ENCODE measurements around the gene DHCR24. TPM values are rescaled to one million over a fixed set of nuclear protein-coding genes. Genes with fewer than 3 reads are reported as not detected.

Gene DHCR24
- total and polyA plus RNA-seq, 2 of the 13 experiments (the other 11 are each of a cell fraction or from before 2014, with no cell fraction given) = 374 to 448 TPM

DNA sequence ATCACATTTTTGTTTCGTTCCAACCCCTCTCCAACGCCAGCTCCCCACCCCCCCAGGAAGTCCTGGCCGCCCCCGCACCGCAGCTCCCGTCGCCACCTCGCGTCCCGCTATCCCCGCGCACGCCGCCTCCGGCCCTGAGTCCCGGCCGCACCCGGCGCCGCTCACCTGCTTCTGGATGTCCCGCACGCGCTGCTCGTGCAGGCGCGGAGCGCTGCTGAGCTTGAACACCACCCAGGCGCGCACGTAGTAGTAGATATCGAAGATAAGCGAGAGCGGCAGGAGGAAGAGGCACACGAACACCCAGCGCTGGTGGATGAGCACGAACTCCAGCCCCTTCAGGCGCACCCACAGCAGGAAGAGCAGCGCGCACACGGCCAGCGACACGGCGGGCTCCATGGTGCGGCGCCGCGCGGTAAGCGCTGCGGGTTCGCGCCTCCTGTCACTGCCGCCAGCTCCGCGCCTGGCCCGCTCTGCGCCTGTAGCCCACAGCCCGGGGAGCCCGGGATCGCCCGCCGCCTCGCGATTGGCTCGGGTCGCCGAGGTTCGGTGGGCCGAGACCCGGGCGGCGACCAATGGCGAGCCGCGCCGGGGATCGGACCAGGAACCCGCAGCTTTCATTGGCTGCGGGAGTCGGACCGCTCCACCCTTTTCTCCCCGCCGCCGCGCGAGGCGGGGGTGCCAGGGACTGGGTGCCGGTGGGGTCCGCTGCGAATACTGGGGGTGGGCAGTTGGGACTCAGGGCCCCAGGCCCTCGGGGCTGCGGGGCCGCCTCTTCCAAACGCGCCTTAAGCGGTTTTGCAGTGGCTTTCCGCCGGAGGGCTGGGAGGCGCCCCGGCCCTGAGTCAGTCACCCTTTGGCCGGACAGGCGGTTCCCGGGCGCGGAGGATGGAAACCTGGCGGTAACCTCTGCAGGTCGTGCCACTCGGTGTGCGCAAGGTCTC, at the start of gene DHCR24 (continued):
- TF ChIP-seq, protein P1, sequence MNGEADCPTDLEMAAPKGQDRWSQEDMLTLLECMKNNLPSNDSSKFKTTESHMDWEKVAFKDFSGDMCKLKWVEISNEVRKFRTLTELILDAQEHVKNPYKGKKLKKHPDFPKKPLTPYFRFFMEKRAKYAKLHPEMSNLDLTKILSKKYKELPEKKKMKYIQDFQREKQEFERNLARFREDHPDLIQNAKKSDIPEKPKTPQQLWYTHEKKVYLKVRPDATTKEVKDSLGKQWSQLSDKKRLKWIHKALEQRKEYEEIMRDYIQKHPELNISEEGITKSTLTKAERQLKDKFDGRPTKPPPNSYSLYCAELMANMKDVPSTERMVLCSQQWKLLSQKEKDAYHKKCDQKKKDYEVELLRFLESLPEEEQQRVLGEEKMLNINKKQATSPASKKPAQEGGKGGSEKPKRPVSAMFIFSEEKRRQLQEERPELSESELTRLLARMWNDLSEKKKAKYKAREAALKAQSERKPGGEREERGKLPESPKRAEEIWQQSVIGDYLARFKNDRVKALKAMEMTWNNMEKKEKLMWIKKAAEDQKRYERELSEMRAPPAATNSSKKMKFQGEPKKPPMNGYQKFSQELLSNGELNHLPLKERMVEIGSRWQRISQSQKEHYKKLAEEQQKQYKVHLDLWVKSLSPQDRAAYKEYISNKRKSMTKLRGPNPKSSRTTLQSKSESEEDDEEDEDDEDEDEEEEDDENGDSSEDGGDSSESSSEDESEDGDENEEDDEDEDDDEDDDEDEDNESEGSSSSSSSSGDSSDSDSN (CRISPR knock-in tag; IDR thresholded peaks at IDR 0.05) = peak; percentile 74
- TF ChIP-seq ZKSCAN8 (CRISPR knock-in tag; IDR thresholded peaks at IDR 0.05; ENCODE audit: borderline replicate concordance) (peak; percentile 41; the same call in 1 of the 2 replicates), SRSF1 (optimal IDR thresholded peaks at IDR 0.05; ENCODE audit: low read depth, low read length) (peak; percentile 51), GMEB1 (CRISPR knock-in tag; IDR thresholded peaks at IDR 0.05; ENCODE audit: borderline replicate concordance) (no peak), ZNF432 (CRISPR knock-in tag; IDR thresholded peaks at IDR 0.05; ENCODE audit: borderline replicate concordance) (no peak), FOXA1 (IDR thresholded peaks at IDR 0.05) (no peak), FOXA1 (CRISPR knock-in tag; IDR thresholded peaks at IDR 0.05) (no peak), ZNF780A (CRISPR knock-in tag; IDR thresholded peaks at IDR 0.05) (no peak), ZNF414 (CRISPR knock-in tag; IDR thresholded peaks at IDR 0.05) (no peak; the same call in 1 of the 2 replicates), GPN1 (CRISPR knock-in tag; IDR thresholded peaks at IDR 0.05; ENCODE audit: borderline replicate concordance) (no peak), DNMT1 (CRISPR knock-in tag; IDR thresholded peaks at IDR 0.05) (no peak), PBX3 (CRISPR knock-in tag; IDR thresholded peaks at IDR 0.05; ENCODE audit: borderline replicate concordance) (no peak), NFIB (CRISPR knock-in tag; IDR thresholded peaks at IDR 0.05; ENCODE audit: borderline replicate concordance) (no peak; the same call in none of the 2 replicates), TFDP2 (CRISPR knock-in tag; IDR thresholded peaks at IDR 0.05) (no peak), KLF13 (CRISPR knock-in tag; IDR thresholded peaks at IDR 0.05) (no peak), ZBTB3 (CRISPR knock-in tag; IDR thresholded peaks at IDR 0.05; ENCODE audit: borderline replicate concordance, low read depth) (no peak), ZNF292 (CRISPR knock-in tag; IDR thresholded peaks at IDR 0.05; ENCODE audit: borderline replicate concordance, low read depth) (no peak)
- TF ChIP-seq, protein P2, sequence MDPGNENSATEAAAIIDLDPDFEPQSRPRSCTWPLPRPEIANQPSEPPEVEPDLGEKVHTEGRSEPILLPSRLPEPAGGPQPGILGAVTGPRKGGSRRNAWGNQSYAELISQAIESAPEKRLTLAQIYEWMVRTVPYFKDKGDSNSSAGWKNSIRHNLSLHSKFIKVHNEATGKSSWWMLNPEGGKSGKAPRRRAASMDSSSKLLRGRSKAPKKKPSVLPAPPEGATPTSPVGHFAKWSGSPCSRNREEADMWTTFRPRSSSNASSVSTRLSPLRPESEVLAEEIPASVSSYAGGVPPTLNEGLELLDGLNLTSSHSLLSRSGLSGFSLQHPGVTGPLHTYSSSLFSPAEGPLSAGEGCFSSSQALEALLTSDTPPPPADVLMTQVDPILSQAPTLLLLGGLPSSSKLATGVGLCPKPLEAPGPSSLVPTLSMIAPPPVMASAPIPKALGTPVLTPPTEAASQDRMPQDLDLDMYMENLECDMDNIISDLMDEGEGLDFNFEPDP (CRISPR knock-in tag; conservative IDR thresholded peaks at IDR 0.05) = peak; percentile 98

All from HepG2 (cell line).